ENCODE results near the gene LKAAEAR1. TPM values are rescaled to one million over a fixed set of nuclear protein-coding genes. Genes with fewer than 3 reads are reported as not detected.

Gene LKAAEAR1
- total and polyA plus RNA-seq, 2 of the 13 experiments (the other 11 are each of a cell fraction or from before 2014, with no cell fraction given) = not detected

DNA sequence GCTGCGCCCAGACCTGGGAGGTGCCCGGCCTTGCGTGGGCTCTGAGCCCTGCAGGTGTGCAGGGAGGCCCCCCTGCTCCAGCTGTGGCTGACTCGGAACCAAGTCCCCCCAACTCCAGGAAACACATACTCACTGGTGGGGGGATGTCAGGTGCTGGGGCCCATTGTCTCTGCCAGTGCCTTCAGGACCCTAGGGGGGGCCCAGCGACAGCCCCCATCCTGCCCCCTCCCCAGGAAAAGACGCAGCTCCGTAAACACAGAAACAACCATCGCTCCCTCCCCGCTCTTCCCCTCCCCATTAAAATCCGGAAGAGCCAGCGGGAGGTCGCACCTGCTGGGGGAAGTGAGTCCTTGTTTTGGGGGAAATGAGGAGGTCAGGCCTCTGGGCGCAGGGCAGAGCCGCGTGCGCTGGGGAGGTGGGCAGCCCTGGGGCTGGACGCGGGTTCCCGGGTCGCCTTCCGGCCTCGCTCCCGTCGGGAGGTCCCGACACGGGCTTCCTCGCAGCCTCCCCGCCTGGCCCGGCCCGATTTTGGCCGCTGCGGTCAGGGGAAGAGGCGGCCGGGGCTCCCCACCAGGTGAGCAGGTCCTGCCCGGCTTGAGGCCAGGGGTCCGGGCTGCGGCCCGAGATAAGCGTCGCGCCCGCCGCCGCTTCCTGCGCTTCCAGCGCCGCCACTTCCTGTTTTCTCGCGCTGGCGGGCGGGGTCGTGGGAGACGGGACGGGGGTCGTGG lies 42.0 kb downstream of the LKAAEAR1 start (continued):
- no peak for TF ChIP-seq DR1 (CRISPR knock-in tag; IDR thresholded peaks at IDR 0.05)
- TF ChIP-seq SIN3B (IDR thresholded peaks at IDR 0.05; ENCODE audit: low read length) = no peak
- peak; percentile 77; the same call in 1 of the 2 replicates for TF ChIP-seq SRY (CRISPR knock-in tag; IDR thresholded peaks at IDR 0.05)
- no peak for TF ChIP-seq MAFF (IDR thresholded peaks at IDR 0.05; ENCODE audit: low read depth, low read length)
- no peak; the same call in 1 of the 2 replicates for TF ChIP-seq SATB2 (CRISPR knock-in tag; IDR thresholded peaks at IDR 0.05)
- TF ChIP-seq, protein P1, sequence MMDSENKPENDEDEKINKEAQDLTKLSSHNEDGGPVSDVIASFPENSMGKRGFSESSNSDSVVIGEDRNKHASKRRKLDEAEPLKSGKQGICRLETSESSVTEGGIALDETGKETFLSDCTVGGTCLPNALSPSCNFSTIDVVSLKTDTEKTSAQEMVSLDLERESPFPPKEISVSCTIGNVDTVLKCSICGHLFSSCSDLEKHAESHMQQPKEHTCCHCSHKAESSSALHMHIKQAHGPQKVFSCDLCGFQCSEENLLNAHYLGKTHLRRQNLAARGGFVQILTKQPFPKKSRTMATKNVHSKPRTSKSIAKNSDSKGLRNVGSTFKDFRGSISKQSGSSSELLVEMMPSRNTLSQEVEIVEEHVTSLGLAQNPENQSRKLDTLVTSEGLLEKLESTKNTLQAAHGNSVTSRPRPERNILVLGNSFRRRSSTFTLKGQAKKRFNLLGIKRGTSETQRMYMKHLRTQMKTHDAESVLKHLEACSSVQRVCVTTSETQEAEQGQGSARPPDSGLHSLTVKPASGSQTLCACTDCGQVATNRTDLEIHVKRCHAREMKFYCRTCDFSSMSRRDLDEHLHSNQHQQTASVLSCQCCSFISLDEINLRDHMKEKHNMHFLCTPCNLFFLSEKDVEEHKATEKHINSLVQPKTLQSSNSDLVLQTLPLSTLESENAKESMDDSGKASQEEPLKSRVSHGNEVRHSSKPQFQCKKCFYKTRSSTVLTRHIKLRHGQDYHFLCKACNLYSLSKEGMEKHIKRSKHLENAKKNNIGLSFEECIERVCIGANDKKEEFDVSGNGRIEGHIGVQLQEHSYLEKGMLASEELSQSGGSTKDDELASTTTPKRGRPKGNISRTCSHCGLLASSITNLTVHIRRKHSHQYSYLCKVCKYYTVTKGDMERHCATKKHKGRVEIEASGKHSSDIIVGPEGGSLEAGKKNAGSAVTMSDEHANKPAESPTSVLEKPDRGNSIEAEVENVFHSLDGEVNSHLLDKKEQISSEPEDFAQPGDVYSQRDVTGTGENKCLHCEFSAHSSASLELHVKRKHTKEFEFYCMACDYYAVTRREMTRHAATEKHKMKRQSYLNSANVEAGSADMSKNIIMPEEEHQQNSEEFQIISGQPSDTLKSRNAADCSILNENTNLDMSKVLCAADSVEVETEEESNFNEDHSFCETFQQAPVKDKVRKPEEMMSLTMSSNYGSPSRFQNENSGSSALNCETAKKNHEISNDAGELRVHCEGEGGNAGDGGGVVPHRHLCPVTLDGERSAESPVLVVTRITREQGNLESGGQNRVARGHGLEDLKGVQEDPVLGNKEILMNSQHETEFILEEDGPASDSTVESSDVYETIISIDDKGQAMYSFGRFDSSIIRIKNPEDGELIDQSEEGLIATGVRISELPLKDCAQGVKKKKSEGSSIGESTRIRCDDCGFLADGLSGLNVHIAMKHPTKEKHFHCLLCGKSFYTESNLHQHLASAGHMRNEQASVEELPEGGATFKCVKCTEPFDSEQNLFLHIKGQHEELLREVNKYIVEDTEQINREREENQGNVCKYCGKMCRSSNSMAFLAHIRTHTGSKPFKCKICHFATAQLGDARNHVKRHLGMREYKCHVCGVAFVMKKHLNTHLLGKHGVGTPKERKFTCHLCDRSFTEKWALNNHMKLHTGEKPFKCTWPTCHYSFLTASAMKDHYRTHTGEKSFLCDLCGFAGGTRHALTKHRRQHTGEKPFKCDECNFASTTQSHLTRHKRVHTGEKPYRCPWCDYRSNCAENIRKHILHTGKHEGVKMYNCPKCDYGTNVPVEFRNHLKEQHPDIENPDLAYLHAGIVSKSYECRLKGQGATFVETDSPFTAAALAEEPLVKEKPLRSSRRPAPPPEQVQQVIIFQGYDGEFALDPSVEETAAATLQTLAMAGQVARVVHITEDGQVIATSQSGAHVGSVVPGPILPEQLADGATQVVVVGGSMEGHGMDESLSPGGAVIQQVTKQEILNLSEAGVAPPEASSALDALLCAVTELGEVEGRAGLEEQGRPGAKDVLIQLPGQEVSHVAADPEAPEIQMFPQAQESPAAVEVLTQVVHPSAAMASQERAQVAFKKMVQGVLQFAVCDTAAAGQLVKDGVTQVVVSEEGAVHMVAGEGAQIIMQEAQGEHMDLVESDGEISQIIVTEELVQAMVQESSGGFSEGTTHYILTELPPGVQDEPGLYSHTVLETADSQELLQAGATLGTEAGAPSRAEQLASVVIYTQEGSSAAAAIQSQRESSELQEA (CRISPR knock-in tag; IDR thresholded peaks at IDR 0.05; ENCODE audit: not compliant biosample characterization) = no peak
- peak; percentile 92 for TF ChIP-seq ZNF747 (CRISPR knock-in tag; IDR thresholded peaks at IDR 0.05; ENCODE audit: borderline replicate concordance)
- TF ChIP-seq, protein P2, sequence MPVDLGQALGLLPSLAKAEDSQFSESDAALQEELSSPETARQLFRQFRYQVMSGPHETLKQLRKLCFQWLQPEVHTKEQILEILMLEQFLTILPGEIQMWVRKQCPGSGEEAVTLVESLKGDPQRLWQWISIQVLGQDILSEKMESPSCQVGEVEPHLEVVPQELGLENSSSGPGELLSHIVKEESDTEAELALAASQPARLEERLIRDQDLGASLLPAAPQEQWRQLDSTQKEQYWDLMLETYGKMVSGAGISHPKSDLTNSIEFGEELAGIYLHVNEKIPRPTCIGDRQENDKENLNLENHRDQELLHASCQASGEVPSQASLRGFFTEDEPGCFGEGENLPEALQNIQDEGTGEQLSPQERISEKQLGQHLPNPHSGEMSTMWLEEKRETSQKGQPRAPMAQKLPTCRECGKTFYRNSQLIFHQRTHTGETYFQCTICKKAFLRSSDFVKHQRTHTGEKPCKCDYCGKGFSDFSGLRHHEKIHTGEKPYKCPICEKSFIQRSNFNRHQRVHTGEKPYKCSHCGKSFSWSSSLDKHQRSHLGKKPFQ (CRISPR knock-in tag; IDR thresholded peaks at IDR 0.05; ENCODE audit: insufficient replicate concordance) = peak; percentile 94
- TF ChIP-seq HES4 (CRISPR knock-in tag; IDR thresholded peaks at IDR 0.05; ENCODE audit: borderline replicate concordance) = peak; percentile 80; the same call in 1 of the 2 replicates
- TF ChIP-seq ELK4 (CRISPR knock-in tag; IDR thresholded peaks at IDR 0.05; ENCODE audit: borderline replicate concordance) = no peak
- TF ChIP-seq, protein P3, sequence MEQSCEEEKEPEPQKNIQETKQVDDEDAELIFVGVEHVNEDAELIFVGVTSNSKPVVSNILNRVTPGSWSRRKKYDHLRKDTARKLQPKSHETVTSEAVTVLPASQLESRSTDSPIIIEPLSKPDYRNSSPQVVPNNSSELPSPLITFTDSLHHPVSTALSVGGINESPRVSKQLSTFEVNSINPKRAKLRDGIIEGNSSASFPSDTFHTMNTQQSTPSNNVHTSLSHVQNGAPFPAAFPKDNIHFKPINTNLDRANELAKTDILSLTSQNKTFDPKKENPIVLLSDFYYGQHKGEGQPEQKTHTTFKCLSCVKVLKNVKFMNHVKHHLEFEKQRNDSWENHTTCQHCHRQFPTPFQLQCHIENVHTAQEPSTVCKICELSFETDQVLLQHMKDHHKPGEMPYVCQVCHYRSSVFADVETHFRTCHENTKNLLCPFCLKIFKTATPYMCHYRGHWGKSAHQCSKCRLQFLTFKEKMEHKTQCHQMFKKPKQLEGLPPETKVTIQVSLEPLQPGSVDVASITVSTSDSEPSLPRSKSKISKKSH (CRISPR knock-in tag; IDR thresholded peaks at IDR 0.05; ENCODE audit: borderline replicate concordance) = peak; percentile 27; the same call in 1 of the 2 replicates
- TF ChIP-seq RBFOX2 (IDR thresholded peaks at IDR 0.05; ENCODE audit: low read depth, low read length) = peak; percentile 93
- peak; percentile 42; the same call in 1 of the 2 replicates for TF ChIP-seq HDAC2 (CRISPR knock-in tag; IDR thresholded peaks at IDR 0.05)

Data from HepG2 (cell line).